NCI-H128 (cell line): Measurements from ENCODE around the gene DNMT3B.
"Not testable (repeated sequence)": the region's sequence is repeated elsewhere in the genome, so short reads cannot be mapped to it uniquely, and the experiment has no call there.

Experiments used
- DNase-seq: peaks from one replicate; lab custom pipeline; 2025; ENCODE audit not compliant: unreplicated experiment; lab: John Stamatoyannopoulos, UW

Gene DNMT3B

DNA sequence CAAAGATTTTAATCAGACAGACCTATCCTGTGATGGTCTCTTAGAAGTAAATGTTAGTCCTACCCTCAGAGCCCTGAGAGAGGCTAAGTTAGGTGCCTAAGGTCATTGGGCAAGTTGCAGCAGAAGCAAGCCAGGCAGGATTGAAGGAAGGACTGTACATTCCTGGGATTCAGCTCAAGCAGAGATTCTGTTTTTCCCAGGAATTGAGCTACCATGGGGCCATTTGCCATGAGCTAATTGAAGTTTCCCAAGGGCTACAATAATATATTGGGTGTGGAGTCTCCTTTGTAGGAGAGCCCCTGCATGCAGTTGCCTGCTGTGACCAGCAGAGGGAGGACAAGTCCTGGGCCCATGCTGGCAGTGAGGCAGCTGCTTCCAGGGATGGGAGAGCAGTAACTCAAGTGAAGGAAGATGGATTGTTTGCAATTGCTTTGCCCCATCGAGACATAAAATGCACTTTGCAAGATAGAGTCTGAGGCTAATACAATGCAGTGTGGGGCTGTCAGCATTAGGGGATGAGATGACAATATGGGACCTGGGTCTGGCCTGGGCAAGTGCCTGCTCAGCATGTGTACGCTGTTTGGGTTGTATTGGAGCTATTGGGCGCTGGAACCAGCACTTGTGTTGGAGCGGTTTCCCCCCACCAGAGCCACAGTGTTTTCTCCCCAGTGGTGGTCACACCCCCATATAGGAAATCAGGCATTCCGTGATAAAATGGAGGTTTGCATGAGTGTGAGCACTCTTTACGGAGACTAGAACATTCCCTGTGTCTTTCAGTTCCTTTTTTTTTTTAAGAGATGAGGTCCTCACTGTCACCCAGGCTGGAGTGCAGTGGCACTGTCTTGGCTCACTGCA is 27.9 kb downstream of the DNMT3B start:
- peak; percentile 33 for DNase-seq

GRCh38 chr20:32790751-32791057 is 28.5 kb downstream of the DNMT3B start:
- no peak for DNase-seq

DNA sequence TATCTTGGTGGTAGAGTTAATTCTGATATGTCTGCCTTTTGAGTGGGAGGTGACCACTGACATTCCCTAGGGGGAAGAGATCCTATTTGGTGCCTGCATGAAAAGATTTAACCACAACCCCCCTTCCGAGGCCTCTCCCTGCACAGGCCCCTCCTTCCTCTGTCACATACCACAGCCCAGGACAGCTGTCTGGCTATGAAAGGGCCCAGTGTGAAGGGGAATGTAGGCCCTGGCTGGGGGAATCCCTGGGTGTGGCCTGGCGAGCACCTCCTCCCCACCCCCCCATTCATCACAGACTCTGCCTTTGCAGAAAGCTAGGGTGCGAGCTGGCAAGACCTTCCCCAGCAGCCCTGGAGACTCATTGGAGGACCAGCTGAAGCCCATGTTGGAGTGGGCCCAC is 30.1 kb downstream of the DNMT3B start:
- no peak for DNase-seq

DNA sequence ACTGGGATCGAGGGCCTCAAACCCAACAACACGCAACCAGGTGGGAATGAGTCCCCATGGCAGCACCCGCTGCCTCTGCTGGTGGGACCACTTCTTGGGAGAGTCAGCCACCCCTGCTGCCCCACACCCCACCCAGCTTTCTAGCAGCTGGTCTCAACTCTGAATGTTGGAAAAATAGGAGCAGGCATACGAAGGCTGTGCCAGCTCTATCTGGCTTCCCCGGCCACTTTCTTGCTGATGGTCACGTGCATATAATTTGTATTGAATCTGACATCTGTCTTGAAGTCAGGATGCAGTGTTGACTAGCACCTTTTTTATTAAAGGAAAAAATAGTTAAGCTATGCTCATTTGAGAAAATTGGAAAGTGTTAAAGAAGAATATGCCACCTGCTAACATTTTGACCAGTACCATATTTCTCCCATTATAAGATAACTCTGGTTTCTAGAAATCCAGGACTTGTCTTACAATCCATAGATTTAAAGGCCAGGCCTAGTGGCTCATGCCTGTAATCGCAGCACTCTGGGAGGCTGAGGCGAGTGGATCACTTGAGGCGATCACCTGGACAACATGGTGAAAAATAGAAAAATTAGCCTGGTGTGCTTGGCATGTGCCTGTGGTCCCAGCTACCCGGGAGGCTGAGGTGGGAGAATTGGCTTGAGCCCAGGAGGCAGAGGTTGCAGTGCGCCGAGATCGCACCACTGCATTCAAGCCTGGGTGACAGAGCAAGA is 30.7 kb downstream of the DNMT3B start:
- DNase-seq: no peak

- no peak for DNase-seq
Measured at GRCh38 chr20:32796383-32796948, 34.3 kb downstream of the DNMT3B start.

DNA sequence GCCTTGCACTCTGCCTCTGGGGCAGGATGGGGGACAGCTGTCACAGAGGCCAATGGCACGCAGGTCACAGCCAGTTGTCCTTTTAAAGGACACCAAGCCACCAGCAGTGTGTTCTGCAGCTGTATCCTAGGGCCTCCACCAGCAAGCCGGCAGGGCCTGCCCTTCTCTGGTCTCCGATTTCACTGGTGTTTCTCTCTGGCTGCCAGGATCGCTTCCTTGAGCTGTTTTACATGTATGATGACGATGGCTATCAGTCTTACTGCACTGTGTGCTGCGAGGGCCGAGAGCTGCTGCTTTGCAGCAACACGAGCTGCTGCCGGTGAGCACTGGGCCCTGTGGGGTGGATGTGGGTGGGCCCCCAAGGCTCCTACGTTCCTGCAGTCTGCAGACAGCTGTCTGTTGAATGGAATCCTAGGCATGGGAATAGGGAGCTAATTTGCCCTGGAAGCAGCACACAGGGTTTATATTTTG is 34.8 kb downstream of the DNMT3B start:
- no peak for DNase-seq

DNA sequence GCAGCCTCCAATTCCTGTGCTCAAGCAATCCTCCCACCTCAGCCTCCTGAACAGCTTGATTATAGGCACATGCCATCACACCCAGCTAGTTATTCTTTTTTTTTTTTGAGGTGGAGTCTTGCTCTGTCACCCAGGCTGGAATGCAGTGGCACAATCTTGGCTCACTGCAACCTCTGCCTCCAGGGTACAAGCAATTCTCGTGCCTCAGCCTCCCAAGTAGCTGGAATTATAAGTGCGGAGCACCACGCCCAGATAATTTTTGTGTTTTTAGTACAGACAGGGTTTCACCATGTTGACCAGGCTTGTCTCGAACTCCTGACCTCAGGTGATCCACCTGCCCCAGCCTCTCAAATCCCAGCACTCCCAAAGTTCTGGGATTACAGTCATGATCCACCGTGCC is 35.4 kb downstream of the DNMT3B start:
- DNase-seq: not testable (repeated sequence)

DNA sequence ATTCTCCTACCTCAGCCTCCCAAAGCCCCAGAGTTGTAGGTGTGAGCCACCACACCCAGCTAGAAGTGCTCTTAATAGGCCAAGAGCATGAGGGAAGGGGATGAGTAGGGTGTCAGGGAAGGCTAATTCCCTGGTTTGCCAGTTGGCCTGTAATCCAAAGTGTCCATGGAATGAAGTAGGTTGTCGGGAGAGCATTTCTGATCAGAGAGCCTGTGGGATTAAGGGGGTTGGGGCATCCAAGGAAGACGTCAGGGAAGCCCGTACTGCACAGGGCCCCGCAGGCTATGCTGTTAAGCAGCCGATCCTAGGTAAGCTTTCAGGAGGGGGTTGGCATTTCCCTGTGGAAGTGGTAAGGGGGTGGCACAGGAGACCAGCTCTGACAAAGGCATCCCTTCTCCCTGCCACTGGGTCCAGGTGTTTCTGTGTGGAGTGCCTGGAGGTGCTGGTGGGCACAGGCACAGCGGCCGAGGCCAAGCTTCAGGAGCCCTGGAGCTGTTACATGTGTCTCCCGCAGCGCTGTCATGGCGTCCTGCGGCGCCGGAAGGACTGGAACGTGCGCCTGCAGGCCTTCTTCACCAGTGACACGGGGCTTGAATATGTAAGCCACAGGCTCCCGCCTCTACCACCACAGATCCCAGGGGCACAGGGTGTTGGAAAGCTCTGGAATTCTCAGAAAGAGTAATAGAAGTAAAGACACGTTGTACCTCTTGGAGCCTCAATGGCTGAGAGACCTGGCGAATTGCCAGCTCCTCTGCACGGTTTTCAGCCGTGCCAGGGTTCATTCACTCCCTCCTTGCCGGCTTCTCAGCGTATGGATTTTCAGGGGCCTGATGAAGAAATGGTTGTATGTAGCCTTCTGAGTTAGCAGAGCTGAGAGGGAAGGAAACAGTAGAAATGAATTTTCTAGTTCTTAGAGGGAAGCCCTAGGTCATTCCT is 36.1 kb downstream of the DNMT3B start:
- no peak for DNase-seq

DNA sequence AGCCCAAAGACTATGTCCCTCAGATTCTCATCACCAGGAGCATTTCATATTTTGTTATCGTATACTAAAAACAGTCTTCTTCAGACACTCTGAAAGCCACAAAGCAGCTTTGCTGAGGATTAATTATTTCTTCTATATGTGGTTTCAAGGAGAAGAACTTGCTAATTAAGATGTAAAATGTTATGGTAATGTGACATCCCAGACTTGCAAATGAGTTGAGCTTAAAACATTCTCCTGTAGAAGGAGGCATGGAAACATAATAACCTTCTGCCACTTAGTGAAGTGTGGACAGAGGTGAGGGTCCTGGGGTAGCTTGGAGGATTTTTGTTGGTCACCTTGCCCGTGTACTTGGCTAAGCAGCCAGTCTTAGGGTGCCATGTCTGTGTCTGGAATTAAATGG is 40.9 kb downstream of the DNMT3B start:
- DNase-seq: no peak

DNA sequence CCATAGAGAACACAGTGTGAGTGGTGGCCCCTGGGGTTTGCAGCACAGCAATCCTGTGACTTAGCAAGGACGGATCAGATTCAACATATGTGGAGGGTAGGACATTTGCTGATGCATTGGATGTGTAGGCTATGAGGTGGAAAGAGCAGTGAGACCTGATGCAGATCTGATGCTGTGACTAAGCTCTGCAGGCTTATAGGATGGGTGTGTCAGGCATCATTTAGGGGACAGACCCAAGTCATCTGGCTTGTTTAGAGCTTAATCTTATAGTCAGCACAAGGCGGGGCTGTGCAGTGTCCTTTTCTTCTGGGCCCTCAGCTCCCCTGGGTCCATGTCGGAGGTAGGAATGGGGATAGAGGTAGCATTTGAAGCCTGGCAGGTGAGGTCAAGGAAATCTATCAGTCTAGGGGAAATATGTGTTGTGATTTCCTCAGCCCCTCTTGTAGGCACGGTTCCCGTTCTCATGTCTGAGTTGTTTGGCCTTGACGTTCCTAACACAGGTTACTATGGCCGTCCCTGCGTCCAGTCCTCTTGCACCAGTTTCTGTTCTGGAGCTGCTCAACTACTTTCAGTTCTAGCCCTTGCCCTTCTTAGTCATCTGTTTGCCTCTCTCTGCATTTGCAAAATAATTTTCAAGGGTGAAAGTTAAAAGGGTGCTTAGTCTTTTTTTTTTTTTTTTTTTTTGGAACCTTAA is 42.0 kb downstream of the DNMT3B start:
- DNase-seq: no peak

- no peak for DNase-seq
Measured at GRCh38 chr20:32804817-32805216, 42.6 kb downstream of the DNMT3B start.

- DNase-seq: no peak
Measured at GRCh38 chr20:32805721-32806120, 43.5 kb downstream of the DNMT3B start.

GRCh38 chr20:32806356-32806755 is 44.2 kb downstream of the DNMT3B start:
- DNase-seq: no peak

- no peak for DNase-seq
Measured at GRCh38 chr20:32807706-32808105, 45.5 kb downstream of the DNMT3B start.

GRCh38 chr20:32808438-32808837 is 46.3 kb downstream of the DNMT3B start:
- DNase-seq: no peak

GRCh38 chr20:32809907-32810306 is 47.7 kb downstream of the DNMT3B start:
- no peak for DNase-seq

DNA sequence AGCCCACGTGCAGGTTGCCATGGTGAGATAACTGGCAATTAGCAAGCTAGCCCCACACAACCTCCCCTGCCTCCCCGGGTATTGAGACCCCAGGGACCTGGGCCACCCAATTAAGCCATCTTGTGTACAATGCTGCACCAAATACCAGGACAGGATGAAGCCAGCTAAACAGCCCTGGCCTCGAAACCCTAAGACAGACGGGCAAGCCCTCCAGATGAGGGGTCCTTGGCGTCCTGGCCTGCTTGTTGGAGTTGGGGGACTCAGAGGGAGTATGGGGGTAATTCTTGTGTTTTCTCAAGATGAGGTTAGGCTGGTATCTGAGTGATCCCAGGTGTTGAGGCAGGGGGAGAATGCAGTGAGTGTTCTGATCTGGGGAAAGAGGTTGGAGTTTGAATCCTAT is 48.8 kb downstream of the DNMT3B start:
- no peak for DNase-seq

DNA sequence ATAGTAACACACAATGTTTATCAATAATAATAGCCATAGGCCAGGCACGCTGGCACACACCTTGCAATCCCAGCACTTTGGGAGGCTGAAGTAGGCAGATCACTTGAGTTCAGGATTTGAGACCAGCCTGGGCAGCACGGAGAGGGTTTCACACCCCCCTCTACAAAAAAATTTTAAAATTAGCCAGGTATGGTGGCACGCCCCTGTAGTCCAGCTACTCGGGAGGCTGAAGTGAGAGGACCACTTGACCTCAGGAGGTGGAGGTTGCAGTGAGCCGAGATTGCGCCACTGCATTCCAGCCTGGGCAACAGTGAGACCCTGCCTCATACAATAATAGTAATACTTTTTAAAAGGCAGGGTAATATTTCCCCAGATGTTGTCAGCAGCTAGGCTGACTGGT is 49.7 kb downstream of the DNMT3B start:
- DNase-seq: no peak

DNA sequence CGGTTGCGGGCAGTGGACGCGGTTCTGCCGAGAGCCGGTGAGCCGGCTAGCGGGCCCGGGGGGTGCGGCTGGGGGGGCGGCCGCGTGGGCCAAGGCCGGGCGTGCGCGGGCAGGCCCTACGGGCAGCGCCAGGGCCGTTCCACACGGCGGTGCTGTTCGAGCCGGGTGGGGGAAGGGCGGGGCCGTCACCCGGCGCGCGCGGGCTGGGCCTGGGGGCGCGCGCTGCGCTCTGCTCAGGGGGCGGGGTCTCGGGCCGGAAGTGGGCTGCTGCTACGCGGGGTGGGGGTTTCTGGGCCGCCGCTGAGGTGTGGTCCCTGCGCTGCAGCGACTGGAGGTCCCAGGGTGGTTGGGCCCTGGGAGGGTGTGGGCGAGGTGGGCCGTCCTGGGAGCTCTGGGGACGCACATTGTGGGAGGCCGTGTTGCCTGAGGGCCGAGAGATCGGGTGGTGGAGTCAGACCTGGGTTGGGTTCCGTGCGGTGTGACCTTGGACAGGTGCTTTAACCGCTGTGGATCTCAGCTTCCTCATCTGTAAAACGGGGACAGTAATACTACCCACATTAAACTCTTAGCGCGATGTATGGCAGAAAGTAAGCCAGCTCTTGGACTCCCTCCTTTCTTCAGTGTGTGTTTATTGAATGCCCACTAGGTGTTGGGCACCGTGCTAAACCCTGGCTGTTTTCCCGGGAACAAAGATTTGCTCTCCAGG is 58.0 kb downstream of the DNMT3B start:
- no peak for DNase-seq
